GM21529 (cell line): Measurements from ENCODE around the gene PIK3C2B.
A peak's percentile ranks its signal among the peaks of the same experiment; 100 is the strongest.

Experiments used
- ATAC-seq: cut with Tn5 transposase; IDR thresholded peaks from one replicate; pipeline ENCODE4 v1.9.1; 2021; ENCODE audit not compliant: unreplicated experiment

PIK3C2B gene

DNA sequence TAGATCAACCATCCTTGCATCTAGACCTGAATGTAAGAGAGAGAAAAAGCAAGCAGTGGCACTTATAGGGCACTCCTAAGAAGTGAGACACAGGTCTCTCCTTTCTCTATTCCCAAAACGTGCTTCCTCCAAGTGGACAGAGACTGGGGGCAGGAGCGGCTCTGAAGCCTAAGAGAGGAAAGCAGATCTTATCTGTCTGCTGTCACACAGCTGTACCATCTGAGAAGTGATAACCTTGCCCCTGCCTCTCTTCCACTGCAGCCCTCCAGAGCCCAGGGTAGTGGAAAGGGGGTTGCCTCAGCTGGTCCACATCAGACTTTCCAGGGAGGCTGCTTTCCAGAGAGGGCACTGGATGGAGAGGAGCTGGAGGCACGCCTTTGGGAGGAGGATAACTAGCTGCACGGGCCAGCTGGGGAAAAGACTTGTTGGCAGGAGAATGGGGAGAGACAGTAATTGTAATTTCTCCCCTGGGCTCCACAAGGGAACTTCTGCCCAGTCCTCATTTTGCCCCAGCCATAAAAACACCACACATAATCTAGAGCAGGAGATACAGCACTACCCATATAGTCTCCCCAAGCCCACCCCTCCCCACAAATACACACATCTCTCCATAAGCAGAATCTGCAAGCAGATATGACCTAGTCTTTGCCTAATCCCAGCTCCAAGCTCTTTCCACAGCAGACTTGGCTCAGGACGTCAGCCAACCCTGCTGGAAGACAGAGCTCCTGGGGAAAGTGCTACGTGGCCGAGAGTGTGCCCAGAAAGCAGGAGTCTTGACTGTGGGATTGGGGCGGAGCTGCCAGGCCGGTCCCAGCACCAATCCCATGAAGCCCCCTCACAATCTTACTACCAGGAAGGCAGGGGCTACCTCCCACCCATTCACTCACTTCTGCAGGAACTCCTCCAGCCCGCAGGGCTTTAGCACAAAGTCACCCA, 31.2 kb downstream of the PIK3C2B start:
- no peak for ATAC-seq

DNA sequence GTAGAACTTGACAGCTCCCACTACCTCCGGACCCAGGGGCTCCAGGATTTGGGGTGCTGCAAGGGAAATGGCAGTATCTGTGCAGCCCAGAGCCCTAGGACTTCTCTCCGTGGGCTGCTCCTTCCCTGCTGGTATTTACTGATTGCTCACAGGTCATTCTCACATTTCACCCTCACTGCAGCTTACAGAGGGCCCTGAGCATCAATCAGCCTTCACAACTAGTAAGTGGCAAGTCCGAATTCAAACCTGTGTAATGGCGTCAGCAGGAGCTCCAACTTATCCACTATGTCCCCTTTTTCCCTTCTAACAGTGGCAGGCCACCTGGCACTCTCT, 32.4 kb downstream of the PIK3C2B start:
- no peak for ATAC-seq

DNA sequence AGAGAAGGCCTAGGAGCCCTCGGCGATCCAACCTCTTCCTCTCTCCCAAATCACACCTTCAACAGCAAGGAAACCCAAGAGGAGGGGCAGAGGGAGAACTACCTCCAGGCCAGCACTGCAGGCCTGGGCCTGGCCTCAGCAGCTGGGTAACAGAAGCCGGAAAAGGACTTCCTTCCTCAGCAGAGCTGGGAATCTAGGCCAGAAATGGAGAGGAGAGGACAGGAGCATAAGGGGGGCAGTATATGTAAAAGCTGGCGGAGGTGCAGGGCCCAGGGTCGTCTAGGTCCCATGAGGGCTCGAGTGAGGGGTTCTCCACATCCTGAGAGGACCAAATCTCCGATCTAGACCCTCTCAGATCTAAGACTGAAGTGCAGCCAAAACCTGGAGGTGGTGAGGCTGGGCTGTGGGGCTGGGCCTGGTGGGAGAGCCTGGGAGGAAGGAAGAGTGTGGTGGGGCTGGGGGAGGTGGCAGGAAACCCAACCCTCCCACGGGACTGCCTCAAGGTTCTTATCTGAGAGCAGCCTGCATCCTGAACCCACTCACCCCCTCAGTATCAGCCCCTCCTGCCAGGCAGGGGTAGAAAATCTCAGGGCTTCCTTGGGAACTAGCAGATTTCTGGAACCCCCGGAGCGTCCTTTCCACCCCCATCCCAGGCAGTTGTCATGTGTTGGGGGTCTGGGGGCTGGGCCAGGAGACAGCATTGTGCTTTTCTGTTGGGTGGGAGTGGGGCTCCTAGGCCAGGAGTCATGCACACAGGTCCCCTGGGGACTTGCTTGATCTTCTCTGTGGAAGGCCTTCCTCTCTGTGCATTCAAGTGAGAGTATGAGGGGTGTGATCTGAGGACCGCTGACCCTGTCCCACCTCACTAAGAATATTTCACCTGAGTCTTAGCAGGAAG, 33.0 kb downstream of the PIK3C2B start:
- peak; percentile 35 for ATAC-seq

DNA sequence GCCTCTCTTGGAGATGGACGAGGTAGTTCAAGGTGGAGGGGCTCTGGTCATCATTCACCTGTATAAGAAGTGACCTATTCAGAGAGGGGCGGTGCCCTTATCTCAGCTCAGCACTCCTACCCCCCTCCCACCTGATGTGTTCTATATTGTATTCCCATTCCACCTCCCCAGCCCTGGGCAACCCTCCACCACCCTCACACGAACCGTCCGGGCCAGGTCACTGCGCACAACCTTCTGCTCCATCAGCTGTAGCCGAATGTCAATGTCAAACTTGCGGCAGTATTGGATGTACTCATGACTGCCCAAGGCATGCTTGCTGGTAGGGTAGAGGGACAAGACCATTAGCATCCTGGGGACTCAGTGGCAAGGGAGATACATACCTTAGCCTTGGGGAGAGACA, 34.3 kb downstream of the PIK3C2B start:
- no peak for ATAC-seq

DNA sequence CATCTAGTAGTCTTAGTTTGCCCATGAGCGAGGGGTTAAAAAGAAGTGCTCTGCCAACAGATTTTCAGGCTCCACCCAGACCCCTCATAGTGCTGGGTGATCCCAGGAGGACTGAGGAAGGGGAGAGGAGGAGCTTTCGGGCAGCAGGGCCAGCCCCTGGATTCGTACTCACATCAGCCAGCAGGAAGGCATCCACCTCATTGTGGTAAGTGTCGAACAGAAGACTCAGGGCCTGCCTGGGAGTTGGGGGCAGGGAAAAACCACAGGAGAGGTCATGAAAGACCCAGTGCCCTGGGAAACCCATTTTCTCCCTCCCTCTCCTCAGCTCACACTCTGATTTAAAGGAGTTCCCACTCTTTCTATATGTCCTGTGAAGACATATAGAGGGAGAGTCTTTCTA, 34.9 kb downstream of the PIK3C2B start:
- ATAC-seq: no peak

DNA sequence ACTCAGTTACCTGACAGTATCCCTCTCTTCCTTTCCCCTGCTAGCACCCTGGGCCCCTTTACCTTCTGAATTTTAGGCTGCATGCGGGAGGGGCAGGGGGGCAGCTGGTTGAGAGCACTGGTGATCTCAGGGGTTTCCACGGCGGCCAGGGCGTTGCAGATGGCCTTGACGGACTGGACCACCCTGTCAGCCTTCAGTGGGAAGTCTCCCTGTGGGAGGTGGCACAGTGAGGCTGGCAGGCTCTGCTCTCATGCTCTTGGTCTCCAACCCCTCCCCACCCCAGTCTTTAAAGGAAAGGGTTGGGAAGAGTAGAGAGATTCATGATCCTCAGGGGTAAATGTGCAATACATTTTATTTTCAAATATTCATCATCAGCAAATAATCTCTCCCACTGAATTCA, 36.9 kb downstream of the PIK3C2B start:
- ATAC-seq: no peak

DNA sequence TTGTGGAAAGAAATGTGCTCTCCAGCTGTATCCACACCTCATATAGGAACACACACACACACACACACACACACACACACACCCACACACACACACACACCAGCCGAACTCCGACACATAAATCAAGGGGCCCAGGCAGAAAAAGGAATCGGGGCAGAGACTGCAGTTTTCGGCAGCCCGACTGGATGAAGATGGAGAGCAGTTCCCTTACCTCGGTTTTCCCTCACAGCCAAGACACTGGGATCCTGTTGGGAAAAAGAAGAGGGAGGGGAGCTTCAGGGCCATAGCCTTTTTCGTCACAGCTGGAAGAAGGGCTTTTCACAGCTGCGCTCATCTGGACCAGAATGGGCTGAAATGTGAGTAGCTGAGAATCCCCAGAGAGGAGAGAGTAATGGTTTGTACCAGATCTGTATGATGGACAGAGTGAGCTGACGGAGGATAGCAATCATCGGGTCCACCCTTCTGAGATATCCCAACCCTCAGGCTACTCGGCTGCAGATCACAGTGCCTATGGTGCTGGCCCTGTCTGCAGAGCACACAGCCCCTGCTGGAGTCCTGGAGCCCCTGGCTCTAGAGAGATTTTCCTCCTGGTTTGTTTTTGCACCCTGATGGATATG, 37.7 kb downstream of the PIK3C2B start:
- ATAC-seq: no peak

DNA sequence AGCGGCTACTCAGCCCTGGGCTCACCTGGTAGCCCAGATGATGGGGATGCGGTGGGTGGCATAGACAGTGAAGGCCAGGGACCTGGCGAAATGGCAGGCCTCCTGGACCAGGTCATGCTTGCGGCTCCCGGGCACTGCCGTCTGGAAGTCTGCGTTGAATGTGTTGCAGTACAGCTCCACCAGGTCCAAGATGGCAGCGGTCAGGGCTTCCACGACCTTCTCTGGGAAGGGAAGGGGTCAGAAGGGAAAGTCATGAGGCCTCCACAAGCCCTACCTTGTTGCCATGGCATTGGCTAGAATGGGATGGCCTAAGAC, 38.8 kb downstream of the PIK3C2B start:
- ATAC-seq: no peak

DNA sequence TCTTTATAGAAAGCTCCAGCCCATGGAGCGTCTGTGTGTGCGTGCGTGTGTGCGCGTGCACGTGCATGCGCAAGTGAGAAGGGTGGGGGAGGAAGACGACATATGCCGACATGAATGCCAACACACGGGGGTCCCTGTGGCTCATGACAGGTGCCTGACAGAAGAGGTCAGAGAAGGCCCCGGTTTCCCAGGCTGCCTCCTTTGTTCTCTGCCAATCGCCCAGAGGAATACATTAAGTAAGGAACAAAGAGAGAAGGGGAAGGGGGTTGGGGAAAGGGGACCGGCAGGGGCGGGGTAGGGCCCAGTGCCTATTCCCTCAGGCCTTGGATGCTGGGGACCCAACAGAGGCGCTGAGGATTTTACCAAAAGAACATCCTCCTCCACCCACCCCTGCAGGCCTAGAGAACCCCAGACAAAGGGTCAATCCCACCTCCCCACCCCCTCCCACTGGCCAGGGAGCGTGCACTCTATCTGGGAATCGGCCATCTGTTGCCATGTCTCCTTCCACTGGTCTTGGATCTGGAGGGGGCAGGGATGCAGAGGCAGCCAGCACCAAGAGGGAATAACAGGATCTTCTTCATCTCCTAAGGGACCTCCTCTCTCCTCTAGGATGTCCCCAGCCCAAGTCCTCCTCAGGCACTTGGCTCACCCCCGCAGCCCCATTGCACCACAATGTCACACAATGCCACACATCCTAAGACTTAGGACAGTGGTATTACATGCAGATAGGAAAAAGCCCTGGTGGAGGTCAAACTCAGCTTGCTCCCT, 39.4 kb downstream of the PIK3C2B start:
- ATAC-seq: no peak

DNA sequence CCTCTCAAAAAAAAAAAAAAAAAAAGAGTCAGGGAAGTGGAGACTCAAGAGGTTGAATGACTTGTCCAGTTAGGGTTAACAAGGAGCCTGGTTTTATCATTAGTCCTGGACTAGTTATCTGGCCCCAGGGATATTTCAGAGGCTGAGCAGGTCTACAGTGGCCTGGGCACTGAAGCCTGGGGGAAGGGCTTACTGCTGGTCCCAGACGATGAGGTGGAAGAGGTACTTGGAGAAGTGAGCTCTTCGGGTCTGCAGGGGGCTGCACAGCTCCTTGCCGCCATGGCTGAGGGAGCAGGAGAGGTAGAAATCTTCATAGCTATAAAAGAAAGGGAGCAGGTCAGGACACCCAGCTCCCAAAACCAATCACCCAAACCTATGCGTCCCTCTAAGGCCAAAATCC, 40.1 kb downstream of the PIK3C2B start:
- no peak for ATAC-seq

DNA sequence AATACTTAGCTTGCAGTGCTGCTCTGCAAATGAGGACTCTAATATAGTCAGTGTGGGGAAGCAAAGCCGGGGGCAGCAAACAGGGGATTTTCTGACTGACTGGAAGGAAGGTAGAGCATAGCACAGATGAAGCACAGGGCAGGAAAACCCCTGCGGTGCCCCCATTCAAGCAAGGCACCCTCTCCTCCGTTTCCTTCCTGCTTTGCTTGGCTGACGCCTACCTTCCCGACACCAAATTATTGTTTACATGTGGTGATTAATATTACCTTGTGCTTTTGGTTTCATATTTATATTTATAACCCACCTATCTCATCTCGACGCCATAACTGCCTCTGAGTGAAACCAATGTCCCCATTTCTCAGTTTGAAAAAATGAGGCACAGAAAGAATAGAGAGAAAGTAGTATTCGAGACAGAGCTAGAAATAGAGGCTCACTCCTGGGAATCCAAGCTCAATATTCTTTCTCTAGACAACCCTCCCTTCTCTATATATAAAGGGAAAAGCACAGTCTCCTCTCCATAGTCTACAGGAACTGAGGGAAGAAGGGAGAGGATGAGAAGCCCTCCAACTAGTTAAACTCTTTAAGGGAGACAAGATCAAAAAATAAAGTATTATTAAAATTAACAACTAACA, 41.3 kb downstream of the PIK3C2B start:
- peak; percentile 84 for ATAC-seq

DNA sequence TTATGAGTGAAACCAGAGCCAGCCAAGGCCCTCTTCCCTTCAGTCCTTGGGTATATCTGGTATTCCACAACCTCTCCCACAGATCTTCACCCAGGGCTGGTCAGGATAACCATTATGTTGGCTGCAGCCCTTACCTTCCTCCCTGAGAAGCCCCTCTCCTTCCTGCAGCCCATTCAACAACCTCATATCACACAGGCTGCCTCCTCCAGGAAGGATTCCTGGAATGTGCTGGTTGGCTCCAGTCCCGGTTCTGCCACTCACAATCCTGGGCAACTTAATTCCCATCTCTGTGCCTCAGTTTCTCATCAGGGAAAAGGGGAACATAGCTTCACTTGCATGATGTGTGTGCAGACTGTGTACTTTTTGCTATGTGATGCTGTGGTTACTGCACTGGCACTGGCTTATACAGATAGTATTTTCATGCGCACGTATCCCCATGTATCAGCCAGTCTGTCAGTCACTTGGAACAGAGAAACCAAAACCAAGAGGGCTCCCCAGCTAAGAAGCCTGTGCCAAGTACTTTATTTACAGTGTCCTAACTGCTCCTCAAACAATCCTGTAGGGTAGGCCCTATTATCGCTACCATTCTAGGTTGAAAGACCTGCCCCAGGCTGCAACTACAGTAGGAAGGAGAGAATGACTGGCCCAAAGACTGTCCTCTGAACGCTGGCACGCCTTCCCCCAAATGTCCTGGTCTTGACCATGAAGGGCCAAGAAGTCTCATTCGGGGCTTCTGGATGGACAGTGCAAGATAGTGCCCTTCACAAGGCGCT, 43.1 kb downstream of the PIK3C2B start:
- no peak for ATAC-seq

DNA sequence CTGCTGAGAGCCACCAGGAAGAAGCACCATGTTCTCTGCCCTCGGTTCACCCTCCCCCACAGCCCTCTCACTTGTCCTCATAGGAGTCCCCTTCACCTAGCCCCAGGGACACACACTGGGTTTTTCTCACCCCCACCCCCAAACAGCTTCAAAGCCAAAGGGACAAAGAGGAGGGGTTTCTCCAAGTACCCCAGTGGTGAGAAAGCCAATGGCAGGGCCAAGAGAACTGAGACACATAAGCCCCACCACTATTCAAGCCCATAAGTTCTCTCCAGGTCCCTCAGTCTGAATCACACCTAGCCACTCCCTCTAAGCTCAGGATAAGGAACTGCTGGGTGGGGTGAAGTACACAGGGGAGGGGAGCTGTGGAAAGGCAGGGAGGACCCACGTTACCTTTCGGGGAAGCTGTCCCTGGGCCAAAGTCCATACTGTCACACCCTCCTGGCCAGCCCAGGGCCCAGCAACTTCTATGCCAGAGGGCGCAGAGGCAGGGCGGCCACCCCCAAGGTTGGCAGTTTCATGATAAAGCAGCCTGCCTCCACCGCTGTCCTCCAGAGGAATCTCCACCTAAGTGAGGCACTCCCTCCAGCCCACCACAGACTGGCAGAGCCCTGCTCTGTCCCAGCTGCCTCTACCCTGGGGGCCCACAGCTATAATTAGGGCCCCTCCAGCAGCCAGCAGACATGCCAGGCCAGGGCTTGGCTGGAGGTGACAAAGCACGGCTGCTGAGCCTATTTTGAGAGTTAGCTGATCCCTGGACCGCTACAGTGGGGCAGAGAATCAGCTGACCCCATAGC, 43.9 kb downstream of the PIK3C2B start:
- no peak for ATAC-seq

DNA sequence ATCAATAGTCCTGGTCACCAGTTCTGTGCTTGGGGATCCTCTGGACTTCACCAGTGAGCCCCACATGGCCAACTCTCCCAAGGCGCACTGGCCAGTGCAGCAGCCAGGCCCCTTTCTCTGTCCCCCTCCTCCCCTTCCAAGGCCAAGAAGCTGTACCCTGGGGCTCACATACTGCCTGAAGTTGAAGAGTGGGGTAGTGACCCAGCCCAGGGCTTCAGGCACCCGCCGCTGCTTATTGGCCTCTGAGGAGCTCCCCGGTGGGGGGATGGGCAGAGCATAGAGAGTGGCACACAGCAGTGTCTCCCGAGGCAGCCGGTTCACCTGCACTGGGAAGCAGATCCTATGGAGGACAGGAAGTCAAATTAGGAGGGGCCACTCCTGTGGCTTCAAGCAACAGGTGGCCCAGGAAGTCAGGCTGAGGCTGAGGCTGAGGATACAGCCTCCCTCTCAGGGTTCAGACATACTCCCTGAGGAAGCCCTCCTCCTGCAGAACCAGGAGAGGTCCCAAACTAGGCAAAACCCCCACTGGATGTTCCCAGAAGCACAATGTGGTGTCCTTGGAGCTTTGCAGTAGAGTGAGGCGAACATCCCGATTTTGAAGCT, 44.8 kb downstream of the PIK3C2B start:
- ATAC-seq: no peak

DNA sequence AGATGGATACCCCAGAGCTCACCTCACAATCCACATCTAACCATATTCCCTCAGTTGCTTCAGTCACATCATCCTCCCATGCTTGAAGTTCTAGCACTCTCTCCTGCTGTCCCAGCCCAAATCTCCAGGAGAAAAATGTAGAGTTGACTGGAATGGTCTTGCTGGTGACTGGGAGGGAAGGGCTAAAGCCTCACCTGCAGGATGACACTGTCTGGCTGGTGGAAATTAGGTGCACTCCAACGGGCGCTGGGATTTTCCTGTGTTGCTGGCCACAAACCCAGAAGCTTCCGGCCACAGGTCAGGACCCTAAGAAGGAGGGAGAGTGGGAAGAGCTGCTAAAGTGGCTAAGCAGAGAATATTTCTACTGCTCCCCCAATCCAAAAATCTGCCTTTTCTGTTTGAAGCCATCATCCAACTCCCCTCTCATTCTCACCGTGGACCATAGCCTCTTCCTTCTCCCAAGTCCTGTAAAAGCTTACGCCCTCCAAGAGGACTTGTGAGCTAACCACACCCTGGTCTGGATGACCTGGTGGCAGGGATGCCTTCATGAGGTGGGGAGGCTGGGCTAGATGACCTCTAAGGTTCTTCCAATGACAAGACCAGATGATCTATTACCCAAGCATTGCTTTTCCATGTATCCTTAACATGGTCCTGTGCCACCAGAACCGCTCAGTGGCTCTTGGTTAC, 45.5 kb downstream of the PIK3C2B start:
- no peak for ATAC-seq

DNA sequence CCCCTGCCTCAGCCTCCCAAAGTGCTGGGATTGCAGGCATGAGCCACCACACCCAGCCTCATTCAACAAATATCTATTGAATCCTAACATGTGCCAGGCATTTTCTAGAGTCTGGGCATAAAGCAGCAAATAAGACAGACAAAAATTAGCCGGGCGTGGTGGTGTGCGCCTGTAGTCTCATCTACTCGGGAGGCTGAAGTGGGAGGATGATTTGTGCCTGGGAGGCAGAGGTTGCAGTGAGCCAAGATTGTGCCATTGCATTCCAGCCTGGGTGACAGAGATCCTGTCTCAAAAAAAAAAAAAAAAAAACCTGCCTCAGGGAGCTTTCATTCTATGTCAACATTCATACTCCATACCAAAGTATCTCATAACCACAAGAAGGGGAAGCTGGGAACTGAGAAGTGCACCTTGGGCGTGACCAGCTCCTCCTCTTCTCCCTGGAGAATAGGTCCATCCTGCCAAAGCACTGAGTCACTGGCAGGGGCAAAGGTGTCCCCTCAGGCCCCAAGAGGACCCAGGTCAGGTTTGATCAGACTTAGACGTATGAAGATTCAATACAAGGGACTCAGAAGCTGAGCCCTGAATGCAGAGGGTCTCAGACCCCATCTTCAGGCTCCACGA, 46.2 kb downstream of the PIK3C2B start:
- ATAC-seq: no peak

DNA sequence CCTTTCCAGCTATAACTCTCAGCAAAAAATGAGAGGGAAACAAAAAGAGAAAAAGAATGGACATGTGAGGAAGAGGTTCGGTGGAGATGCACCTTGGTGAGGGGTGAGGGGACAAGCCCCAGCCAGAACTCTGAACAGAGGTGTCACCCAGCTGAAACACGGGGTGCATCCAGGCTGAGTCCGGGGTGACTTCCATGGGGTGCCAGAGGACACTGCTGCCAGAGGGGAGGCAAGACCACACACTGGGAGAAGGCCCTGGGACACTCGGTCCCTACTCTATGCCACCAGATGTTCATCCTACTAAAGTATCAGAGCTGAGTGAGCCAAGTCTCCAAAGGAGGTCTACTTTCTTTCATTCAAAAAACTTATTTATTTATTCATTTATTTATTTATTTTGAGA, 46.9 kb downstream of the PIK3C2B start:
- no peak for ATAC-seq

DNA sequence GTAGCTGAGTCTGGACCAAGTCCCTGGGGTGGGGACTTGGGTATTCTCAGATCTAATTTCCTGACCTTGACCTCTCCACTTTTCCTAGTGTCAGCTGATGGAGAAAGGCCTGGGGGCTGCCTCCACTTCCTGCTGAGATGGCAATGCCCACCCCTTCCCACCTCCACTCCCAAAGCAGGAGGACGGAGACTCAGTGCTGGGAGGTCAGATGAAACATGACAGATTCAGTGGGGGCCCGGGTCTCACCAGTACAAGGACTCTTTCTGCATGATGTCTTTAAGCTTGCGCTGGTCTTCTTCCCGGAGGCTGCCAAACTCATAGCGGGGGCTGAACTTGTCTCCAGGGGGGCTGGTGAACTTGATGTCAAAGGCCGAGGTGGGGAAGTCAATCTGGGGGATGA, 47.4 kb downstream of the PIK3C2B start:
- no peak for ATAC-seq
